Stimulated activated CD4-positive, alpha-beta T cell treated with anti-CD3 and anti-CD28 coated beads, Interleukin-12 subunit alpha, Interleukin-12 subunit beta, amount 100 ng/mL, for 24 hours (primary cell): Measurements from ENCODE around the gene OR1Q1.
"Not testable (repeated sequence)": the region's sequence is repeated elsewhere in the genome, so short reads cannot be mapped to it uniquely, and the experiment has no call there.

Experiments used
- DNase-seq, 2 experiments: peaks; one replicate each; pipeline ENCODE4 v3.0.0-alpha.2; 2020; ENCODE audit warnings: low read depth in 2 of 2

Gene OR1Q1

GRCh38 chr9:122614362-122614761, at the start of gene OR1Q1:
Gene OR1Q1, plus strand, starts transcription at chr9:122614738. Its CDS starts 0 bp downstream, at chr9:122614738.
- DNase-seq, result no peak

GRCh38 chr9:122567901-122568300, 46.6 kb upstream of the OR1Q1 start:
- no peak for DNase-seq

- no peak for DNase-seq
Observed at GRCh38 chr9:122572456-122572855, 42.1 kb upstream of the OR1Q1 start.

- DNase-seq, result no peak
Observed at GRCh38 chr9:122579874-122580273, 34.7 kb upstream of the OR1Q1 start.

- no peak for DNase-seq
Observed at GRCh38 chr9:122580360-122580759, 34.2 kb upstream of the OR1Q1 start.

- not testable (repeated sequence) for DNase-seq
Observed at GRCh38 chr9:122583284-122583683, 31.3 kb upstream of the OR1Q1 start, which contains the start of gene OR1L8. Gene OR1L8, minus strand, starts transcription at chr9:122583384. Its CDS starts 14,907 bp downstream, at chr9:122568477.

GRCh38 chr9:122605691-122606090, 8.8 kb upstream of the OR1Q1 start:
- no peak for DNase-seq

GRCh38 chr9:122606587-122606986, 8.0 kb upstream of the OR1Q1 start:
- DNase-seq, result no peak

GRCh38 chr9:122609804-122610203, 4.7 kb upstream of the OR1Q1 start:
- no peak for DNase-seq

- DNase-seq, result no peak
Observed at GRCh38 chr9:122619996-122620395, 5.5 kb downstream of the OR1Q1 start.

- DNase-seq, result no peak
Observed at GRCh38 chr9:122642226-122642625, 27.7 kb downstream of the OR1Q1 start.

- no peak for DNase-seq
Observed at GRCh38 chr9:122656378-122656777, 41.8 kb downstream of the OR1Q1 start.

- no peak for DNase-seq
Observed at GRCh38 chr9:122657527-122657926, 43.0 kb downstream of the OR1Q1 start, which contains the start of gene OR1B1. Gene OR1B1, minus strand, starts transcription at chr9:122657627.

GRCh38 chr9:122661416-122661815, 46.9 kb downstream of the OR1Q1 start, which contains the start of gene OR1L1:
Gene OR1L1, plus strand, starts transcription at chr9:122661716. Its CDS starts 0 bp downstream, at chr9:122661716.
- no peak for DNase-seq
